ENCODE measurements around the gene CNDP1.

GRCh38 chr18:74501386-74501785, 32.9 kb upstream of the CNDP1 start:
- TF ChIP-seq CTCF (IDR thresholded peaks at IDR 0.05) (no peak), POLR2A (IDR thresholded peaks at IDR 0.05) (no peak)
